Measurements from ENCODE around the gene NF2. TPM values are rescaled to one million over a fixed set of nuclear protein-coding genes. Genes with fewer than 3 reads are reported as not detected.

NF2 gene
- total and polyA plus RNA-seq, 10 of the 15 experiments (the other 5 are each of a cell fraction or from before 2014, with no cell fraction given) = 2.2 to 49.8 (median 22.5) TPM

- TF ChIP-seq RAD21 (IDR thresholded peaks at IDR 0.05; ENCODE audit: insufficient read depth, low read depth, low read length) (no peak), MTA3 (IDR thresholded peaks at IDR 0.05; ENCODE audit: borderline replicate concordance, low read length) (no peak), ZNF687 (IDR thresholded peaks at IDR 0.05) (no peak), SP1 (IDR thresholded peaks at IDR 0.05; ENCODE audit: low read depth, low read length) (no peak), TARDBP (IDR thresholded peaks at IDR 0.05; ENCODE audit: borderline replicate concordance) (no peak), NR2C1 (IDR thresholded peaks at IDR 0.05) (no peak), ESRRA (IDR thresholded peaks at IDR 0.05; ENCODE audit: low read length) (no peak), NR2F1 (conservative IDR thresholded peaks at IDR 0.05) (no peak), SMC3 (IDR thresholded peaks at IDR 0.05; ENCODE audit: borderline replicate concordance, low read length) (no peak), CBX3 (IDR thresholded peaks at IDR 0.05; ENCODE audit: borderline replicate concordance, low read depth) (no peak), POLR2AphosphoS2 (IDR thresholded peaks at IDR 0.05; ENCODE audit: low read depth, low read length) (no peak), NBN (IDR thresholded peaks at IDR 0.05) (no peak)
Observed at GRCh38 chr22:29679316-29679715, 75.9 kb downstream of the NF2 start (continued).

Measured in GM12878 (cell line).